H54 (cell line): ENCODE results near the gene NIM1K.
"Not testable (repeated sequence)": the region's sequence is repeated elsewhere in the genome, so short reads cannot be mapped to it uniquely, and the experiment has no call there.

Source experiments
- DNase-seq: peaks from one replicate; pipeline ENCODE4 v3.0.0; 2011; ENCODE audit warnings: low spot score, mixed read lengths; ENCODE audit not compliant: insufficient read length
- FAIRE-seq: peaks from 3 replicates; lab custom pipeline; 2011; peaks lifted over from hg19 to GRCh38; lab: Jason Lieb, UNC
- POLR2A ChIP-seq: IDR thresholded peaks from 2 replicates; pipeline ENCODE4 v1.6.1; 2011; ENCODE audit warnings: low read depth, mild to moderate bottlenecking, low read length

NIM1K gene

DNA sequence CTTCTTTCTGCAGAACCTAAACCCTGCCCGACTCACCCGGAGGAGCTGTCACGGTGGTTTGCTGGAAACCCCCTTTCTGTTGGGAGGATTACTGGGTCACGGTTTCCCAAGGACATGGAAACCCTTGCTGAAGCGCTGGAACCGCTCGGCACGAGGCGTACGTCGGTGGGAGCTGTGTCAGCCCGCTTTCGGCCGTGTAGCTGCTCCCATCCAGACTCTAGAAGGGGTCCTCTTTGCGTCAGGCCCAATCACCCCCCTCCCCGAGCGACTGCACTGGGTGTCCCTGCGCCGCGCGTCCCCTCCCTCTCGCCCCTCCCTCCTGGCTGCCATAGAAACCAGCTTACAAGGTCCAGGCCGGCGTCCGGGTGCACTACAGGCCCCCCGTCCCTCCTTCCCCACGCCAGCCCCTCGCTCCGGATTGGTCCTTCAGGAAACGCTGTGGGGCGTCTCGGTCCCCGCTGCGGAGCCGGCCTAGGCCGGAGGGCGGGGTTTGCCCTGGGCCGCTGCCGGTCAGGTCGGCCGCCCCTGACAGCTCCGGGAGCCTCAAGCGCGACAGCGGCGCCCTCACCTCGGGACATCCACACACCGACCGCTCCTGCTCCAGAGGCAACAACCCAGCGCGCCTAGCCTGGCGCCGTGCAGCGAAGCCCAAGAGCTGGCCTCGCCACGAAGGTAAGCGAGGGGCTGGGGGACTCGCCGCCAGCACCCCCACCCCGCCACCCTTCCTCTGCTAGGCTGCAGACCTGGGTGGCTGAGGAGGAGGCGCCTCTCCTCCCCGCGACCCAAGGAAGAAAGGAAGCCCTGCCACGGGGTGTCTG, at the start of gene NIM1K:
TSS of gene NIM1K (plus strand) at position 486 of the 818 bp plus-strand sequence. CDS start 53,551 bp downstream, outside the sequence.
- no peak for TF ChIP-seq POLR2A
- FAIRE-seq = no peak
- DNase-seq = no peak

DNA sequence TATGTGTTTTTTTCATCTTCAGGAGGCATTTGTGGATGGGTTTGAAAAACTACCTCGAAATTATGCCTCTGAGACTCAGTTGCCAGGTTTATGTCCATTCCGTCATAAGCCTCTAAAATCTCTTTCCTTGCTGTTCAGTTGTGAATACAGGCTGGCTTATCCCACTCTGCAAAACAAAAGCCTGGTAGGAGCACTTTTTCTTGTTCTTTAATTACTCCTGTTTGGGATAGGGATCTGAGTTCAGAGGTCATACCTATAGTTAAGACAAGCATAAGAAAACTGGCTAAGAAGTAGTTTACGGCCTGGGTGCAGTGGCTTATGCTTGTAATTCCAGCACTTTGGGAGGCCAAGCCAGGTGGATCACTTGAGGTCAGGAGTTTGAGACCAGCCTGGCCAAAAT, 47.0 kb upstream of the NIM1K start:
- FAIRE-seq (no peak), DNase-seq (no peak)
- TF ChIP-seq POLR2A = no peak

DNA sequence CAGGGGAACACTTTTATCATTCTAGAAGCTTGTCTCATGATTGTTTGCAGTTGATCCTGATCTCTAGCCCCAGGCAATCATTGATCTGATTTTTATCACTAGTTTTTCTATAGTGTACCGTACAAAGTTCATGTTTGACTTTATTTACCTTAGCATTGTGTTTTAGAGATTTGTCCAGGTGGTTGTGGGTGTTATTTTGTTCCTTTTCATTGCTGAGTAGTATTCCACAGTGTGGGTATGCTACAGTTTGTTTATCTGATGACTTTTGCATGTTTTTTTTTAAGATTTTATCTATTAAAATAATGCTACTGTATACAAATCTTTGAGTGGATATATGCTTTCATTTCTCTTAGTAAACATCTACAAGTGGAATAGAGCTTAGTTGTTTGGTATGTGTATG, 45.1 kb upstream of the NIM1K start:
- DNase-seq = no peak
- no peak for FAIRE-seq
- TF ChIP-seq POLR2A = no peak

DNA sequence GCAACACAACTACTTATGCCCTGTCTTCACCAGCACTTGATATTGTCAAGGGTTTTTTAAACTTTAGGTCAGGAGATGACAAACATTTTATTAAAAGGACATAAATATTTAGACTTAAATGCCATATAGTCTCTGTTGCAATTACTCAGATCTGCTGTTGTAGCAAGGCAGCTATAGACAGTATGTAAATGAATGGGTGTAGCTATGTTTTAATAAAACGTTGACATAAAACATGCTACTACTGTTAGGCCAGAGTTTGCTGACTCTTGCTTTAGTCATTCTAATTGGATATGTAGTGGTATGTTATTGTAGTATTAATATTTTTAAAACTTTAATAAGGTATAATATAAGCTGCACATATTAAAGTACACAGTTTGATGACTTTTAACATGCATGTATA, 43.6 kb upstream of the NIM1K start:
- no peak for TF ChIP-seq POLR2A
- FAIRE-seq = no peak
- no peak for DNase-seq

DNA sequence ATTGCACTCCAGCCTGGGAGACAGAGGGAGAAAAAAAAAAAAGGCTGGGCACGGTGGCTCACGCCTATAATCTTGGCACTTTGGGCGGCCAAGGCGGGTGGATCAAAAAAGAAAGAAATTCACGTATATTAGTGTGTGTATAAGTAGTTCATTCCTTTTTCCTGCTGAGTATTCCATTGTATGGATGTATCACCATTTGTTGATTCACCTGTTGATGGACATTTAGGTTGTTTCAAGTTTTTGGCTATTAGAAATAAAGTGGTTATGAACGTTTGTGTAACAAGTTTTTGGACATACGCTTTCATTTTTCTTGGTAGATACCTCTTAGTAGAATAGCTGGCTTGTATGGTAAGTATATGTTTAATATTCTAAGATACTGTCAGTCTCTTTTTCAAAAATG, 42.8 kb upstream of the NIM1K start:
- no peak for DNase-seq
- FAIRE-seq = no peak
- no peak for TF ChIP-seq POLR2A

DNA sequence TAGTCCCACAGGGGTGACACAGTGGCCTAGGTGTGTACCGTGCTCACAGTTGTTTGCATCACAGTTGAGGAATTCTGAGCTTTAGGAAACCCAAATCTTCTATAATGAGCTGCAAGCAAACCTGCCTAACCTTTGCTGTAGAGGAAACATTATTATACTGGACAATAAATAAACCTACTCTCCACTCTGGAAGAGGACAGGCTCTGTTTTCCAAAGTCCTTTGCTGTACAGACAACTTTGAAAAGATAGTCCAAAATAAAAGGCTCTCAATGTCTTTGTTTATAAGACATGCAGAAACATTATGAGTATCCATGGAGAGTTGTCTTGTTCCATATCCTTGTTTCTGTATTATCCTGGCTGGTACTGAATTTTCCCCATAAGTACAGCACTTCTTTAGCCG, 42.0 kb upstream of the NIM1K start:
- no peak for DNase-seq
- no peak for FAIRE-seq
- no peak for TF ChIP-seq POLR2A

DNA sequence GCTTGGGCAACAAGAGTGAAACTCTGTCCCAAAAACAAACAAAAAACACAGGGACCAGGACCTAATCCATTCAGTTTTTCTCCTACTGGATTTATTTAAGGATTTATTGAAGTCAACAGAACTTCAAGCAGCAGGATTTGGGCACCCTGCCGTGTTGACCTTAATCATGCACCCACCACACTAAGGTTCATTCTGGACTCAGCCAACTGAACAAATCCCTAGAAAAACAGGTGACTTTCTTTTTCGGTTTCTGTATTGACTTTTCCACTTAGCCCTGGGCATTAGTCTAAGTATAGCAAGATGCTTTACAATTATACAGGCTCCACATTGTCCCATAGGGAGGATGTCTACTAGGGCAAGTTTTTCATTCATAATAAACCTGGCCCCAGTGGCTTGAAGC, 41.3 kb upstream of the NIM1K start:
- FAIRE-seq = no peak
- no peak for TF ChIP-seq POLR2A
- no peak for DNase-seq

DNA sequence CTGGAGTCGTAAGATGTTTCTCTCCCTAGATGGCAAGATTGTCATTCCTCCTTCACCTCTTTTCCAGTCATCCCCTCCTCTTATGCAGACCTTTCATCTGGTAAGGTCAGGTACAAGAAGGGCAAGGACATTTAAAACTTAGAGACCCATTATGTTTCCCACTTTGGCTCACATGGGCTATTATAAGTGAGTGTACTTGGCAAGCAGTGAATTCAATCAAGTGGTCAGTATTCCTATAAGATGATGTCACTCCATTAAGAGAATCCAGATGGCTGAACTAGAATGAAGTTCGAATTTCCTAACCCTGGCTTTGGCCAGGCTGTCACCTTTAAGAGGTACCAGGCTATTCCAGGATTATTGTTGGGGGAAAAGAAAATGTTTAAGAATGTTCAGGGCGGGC, 39.1 kb upstream of the NIM1K start:
- TF ChIP-seq POLR2A = no peak
- DNase-seq (no peak), FAIRE-seq (no peak)

DNA sequence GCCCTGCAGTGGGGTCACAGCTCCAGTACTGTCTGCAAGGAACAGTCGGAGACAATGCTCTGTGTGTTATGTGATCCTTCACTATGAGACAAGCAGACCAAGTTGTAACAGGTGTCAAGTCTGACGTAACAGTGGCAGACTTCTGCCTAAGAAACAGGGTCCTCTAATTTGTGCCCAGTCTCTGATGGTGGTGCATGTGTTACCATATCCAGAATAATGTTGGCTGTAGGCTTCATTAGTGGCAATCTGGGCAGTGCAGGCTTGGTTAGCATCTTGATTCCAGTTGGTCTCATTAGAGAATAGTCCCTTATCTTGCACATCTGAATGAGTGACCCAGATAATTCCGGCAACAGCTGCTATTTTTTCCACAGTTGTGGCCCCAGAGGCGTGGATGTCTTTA, 37.6 kb upstream of the NIM1K start:
- no peak for FAIRE-seq
- TF ChIP-seq POLR2A = no peak
- DNase-seq = no peak

DNA sequence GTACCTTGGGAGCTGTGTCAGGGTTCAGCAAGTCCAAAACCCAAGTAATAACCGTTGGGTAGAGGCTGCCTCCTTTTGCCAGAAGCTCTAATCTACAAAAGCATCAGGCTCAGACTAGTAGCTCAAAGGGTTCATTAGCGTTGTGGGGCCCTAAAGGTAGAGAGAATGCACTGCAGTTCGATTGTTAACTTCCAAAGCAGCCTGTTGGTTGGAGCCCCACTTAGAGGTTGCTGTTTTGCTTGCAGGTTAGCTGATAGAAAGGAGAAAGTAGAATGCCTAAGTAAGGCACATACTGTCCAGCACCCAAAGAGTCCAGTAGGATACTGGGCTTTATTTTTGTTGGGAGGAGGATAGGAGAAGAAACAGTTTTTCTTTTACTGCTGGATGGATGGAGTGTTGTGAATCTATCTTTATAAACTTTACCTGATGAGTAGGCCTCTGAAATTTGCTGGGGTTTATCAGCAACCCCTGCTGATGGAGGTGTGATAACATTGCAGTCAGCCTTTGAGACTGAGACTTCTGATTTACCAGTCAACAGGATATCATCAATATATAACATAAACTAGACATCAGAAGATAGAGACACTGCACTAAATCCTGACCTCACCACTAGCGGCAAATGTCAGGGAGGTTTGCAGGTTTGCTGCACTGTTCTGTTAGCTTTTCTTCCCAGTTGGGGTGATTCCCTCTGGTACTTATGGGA, 36.5 kb upstream of the NIM1K start:
- no peak for FAIRE-seq
- TF ChIP-seq POLR2A = no peak

DNA sequence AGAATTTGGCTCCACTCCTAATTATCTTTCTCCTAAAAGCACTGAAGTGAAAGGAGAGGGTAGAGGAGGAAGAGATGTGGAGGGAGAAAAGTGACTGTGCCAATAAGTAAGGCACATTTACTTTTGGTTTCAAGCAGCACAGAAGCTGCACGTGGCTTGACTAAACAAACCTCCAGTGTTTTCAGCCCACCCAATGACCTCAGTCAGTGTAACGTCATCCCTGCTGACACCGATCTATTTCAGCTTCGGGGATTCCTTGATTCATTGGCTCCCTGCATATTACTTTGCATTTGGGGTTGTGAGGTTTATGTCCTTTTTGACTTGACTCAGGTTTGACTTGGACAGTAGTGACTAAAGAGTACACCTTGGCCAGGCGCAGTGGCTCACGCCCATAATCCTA, 35.6 kb upstream of the NIM1K start:
- TF ChIP-seq POLR2A = no peak
- no peak for FAIRE-seq
- DNase-seq = no peak

More for the DNA sequence above, 36.5 kb upstream of the NIM1K start:
- DNase-seq = no peak

DNA sequence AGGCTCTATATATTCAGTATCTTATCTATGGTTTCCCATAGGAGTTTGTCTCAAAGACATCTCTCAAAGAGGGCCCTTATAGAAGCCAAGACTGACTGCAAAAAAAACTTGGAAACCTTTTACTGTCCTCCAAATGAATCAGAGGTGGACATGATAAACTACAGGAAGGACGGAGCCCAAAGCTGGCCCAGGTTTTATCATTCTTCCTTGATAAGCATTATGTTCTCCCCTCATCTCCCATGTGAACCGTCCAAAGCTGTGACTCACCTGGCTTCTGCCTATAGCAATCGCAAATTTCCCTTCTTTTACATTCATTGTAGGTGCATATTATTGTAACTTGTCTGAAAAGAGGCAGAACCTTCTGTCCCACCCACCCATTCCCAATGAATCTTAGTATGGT, 35.0 kb upstream of the NIM1K start:
- DNase-seq (no peak), FAIRE-seq (no peak)
- TF ChIP-seq POLR2A = no peak

DNA sequence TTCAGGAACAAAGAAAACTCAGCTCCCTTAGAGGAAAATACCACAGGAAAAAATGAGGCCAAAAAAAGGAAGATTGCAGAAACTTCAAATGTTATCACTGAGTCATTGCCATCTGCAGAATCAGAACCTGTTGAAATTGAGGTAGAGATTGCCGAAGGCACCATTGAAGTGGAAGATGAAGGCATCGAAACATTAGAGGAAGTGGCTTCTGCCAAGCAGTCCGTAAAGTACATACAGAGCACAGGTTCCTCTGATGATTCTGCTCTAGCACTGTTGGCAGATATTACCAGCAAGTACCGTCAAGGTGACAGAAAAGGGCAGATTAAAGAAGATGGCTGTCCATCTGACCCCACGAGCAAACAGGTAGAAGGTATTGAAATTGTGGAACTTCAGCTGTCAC, 30.8 kb upstream of the NIM1K start:
- DNase-seq (no peak), FAIRE-seq (no peak)
- no peak for TF ChIP-seq POLR2A

DNA sequence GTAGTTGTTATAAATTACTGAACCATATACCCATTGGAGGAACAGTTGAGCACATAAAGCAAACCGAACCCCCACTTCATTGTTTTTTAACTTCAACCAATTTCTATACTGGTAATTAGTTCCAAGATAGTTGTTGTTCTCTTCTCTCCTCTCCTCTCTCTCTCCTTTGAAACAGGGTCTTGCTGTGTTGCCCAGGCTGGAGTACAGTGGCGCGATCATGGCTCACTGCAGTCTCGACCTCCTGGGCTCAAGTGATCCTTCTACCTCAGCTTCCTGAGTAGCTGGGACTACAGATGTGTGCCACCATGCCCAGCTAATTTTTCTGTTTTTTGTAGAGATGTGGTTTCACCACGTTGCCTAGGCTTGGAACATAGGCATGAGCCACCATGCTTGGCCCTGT, 27.2 kb upstream of the NIM1K start:
- DNase-seq, FAIRE-seq: not testable (repeated sequence)

DNA sequence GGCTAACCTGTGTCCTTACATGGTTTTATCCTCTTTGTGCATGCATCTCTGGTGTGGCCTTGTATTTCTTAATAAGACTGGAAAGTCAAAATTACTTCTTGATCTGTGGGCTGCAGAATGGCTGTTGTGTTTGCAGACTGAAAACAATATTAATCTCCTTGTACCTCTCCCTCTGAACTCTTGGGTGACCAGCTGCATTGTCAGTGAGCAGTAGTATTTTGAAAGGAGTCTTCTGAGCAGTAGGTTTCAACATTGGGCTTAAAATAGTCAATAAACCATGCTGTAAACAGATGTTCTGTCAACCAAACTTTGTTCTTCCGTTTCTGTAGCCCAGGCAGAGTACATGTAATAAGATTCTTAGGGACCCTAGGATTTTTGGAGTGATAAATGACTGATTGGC, 26.7 kb upstream of the NIM1K start:
- DNase-seq (no peak), FAIRE-seq (peak; percentile 11)

More for the DNA sequence above, 26.7 kb upstream of the NIM1K start:
- no peak for TF ChIP-seq POLR2A
